Measurements from ENCODE around the gene RALGAPA2. TPM values are rescaled to one million over a fixed set of nuclear protein-coding genes. Genes with fewer than 3 reads are reported as not detected.

Gene RALGAPA2
- total RNA-seq, 1 donor from 2014 or later = 15.6 TPM

DNA sequence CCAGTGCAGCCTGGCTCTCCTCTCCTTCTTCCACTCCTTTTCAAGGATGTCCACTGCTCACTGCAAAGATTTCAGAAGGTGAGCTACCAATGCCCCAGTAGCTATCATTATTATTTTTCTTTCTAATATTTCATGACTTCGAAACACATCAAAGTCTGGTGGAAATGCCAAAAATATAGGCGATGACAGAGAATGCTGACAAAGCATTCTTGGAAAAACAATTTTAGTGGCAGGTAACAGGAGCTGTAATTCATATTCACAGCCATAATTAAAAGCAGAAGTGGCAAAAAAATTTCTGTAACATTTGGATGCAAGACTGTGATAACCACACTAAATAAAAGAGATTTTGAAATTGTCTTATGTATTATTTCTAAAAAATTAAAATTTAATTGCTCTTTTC, 133.6 kb downstream of the RALGAPA2 start:
- no peak for DNase-seq (ENCODE audit: low spot score)

GRCh38 chr20:20573797-20574196, 138.6 kb downstream of the RALGAPA2 start:
- no peak for DNase-seq (ENCODE audit: low spot score)

DNA sequence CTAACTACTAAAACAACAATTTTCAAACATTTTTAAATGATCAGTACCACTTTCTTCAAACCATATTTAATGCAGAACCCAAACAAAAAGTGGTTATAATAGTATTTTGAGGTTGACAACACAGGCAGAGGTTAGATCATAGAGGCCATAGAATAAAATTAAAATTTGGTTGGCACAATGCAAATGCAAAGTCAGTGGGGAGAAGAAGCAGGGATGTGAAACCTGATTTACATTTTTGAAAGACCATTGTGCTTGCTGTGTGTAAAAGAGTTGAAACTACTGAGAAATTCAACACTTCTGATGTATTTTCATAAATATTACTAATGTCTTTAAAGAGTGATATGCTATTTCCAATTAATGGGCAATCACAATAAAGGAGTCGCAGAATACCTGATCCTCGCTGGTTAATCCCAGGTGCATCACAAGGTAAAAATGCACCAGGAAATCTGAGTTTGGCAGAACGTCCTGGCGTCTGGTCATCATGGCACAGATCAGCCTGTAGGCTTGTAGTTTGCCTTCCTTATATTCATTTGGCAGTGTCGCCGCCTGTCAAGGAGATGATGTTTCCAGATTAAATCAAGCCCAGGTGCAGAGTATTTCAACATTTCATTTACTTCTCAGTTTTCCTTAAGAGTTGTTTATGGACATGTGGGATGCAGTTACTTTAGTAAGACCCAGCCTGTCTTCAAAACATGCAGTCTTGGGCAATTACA, 141.2 kb downstream of the RALGAPA2 start:
- no peak for DNase-seq (ENCODE audit: low spot score)

DNA sequence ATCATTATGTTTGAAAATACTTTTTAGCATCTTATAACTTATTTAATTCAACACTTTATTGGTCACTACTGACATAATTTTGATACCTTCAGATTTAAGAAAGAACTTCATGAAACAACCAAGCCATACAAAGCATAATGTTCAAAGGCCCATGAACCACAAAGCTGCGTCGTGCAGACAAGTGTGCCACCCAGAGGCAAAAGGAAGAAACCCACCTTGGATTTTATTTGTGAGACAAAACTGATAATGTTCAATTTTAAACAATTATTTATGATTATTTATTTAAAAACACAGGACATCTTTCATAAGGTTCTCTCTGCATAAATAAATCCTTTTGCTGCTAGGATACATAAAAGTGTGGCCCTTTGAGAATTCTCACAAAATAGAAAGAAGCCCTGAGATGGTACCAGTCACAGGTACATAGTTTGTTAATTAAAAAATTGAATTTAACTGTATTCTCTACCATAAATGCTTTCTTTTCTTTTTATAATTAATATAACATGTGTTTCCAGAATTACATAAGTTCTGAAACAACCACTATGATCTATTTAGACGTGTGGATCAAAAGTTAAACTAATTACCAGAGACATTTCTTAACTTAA, 143.7 kb downstream of the RALGAPA2 start:
- peak; percentile 41 for DNase-seq (ENCODE audit: low spot score)

- DNase-seq (ENCODE audit: low spot score) = no peak
Measured at GRCh38 chr20:20567712-20568111, 144.7 kb downstream of the RALGAPA2 start.

DNA sequence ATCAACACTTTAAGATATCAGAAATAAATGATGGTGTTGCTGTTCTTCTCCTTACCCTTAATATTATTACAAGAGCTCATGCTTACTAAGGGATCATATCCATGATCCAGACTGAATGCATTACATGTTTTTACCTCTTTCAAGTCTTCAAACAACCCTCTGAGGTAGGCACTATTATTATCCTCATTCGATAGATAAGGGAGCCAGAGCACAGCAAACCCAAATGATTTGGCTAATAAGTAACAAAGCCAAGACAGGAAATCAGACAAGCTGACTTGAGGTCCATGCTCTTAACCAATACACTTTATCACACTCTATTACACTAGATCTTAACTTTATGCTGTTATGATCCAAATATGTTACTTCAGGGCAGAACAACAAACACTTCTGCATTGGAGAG, 145.9 kb downstream of the RALGAPA2 start:
- no peak for DNase-seq (ENCODE audit: low spot score)

DNA sequence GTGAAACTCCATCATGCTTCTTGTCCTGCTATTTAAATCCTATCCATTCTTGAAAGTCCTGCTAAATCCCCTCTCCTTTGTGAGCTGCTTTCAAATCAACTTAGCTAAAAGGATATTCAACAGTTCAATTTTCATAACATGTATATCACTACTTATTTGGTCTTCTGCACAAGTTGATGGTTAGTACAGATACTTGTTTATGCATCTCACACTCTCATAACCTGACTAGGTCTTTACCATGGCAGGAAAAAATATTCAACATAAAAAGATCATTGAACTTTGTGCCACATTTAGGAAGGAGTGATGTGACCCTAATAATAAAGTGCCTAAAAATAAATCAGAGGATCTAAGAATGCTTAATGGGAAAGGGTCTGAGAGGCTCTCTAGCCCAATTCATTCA, 148.2 kb downstream of the RALGAPA2 start:
- DNase-seq (ENCODE audit: low spot score) = no peak

- no peak for DNase-seq (ENCODE audit: low spot score)
Measured at GRCh38 chr20:20562507-20562906, 149.9 kb downstream of the RALGAPA2 start.

DNA sequence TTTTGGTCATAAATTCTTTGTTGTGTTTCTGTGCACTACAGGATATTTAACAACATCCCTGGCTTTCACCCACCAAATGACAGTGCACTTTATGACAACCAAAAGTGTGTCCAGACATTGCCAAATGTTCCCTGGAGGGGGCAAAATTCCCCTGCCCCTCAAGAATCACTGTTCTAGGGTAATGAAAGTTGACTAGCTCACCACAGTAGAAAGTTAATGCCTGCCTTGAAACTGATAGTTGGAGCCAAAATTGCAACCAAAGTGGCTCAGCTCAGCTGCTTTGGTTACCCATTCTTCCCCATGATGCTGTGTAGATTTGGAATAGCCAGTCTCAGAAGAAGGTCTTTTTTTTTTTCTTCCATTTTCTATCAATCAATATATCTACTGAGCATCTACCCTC, 150.6 kb downstream of the RALGAPA2 start:
- no peak for DNase-seq (ENCODE audit: low spot score)

- DNase-seq (ENCODE audit: low spot score) = no peak
Measured at GRCh38 chr20:20561172-20561571, 151.3 kb downstream of the RALGAPA2 start.

GRCh38 chr20:20557406-20557805, 155.0 kb downstream of the RALGAPA2 start:
- no peak for DNase-seq (ENCODE audit: low spot score)

DNA sequence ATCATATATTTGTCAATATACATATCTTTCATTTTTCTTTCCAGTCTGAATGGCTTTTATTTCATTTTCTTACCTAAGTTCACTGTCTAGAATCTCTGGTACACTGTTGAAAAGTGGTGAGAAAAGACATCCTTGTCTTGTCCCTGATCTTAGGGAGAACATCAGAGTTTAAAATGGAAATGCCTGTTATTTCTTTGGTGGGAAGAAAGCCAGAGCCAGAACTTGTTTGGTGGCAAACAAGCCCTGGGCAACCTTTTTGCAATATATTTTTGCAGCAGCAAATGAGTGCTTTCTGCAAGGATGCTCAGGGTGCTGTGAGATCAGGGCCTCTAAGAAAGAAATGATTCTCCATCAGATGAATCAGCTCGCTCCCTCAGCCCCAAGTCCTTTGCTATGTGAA, 156.6 kb downstream of the RALGAPA2 start:
- no peak for DNase-seq (ENCODE audit: low spot score)

DNA sequence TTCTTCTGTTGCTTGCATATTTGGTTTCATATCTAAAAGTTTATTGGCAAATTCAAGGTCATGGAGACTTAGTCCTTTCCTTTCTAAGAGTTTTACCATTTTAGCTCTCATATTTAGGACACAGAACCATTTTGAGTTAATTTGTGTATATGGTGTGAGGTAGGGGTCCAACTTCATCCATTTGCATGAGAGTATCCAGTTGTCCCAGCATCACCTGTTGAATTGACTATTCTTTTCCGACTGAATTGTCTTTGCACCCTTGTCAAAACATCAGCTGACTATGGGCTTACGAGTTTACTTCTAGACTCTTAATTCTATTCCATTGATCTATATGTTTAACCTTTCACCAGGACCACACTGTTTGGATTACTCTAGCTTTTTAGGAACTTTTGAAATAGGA, 157.5 kb downstream of the RALGAPA2 start:
- DNase-seq (ENCODE audit: low spot score) = no peak

DNA sequence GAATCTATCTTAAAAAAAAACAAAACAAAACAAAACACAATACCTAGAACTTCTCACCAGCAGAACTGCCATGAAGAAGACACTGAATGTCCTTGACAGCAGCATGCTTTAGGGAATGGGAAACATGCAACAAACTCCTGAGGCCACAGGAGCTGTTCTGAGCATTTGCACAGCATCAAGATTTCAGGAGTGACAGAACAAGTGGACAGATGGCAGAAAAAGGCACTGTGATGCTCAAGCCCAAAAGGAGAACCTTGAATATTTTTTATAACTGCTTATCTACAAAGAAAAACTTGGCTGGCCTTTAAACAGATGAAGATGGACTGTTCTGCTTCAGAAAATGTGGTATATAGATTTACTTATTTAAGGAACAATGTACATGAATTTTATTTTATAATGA, 158.9 kb downstream of the RALGAPA2 start:
- DNase-seq (ENCODE audit: low spot score) = no peak

GRCh38 chr20:20552076-20552475, 160.4 kb downstream of the RALGAPA2 start:
- DNase-seq (ENCODE audit: low spot score) = no peak

DNA sequence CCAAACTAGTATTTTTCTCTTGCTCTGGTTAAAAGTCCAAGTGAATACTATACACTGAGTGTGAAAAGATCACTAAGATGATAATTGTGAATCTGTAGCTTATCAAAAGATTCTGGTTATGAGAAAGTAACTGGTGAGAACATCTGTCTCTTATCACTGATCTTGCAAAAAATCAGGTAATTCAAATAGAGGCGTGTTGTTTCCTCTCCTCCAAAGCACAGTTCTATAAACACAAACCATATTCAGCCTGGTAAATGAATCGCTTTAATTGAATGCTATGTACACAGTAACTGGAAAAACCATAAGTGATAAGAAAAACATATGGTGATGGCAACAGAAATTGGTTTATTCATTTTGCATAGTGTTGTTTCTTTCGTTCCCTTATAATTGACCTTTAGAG, 161.0 kb downstream of the RALGAPA2 start:
- DNase-seq (ENCODE audit: low spot score) = no peak

DNA sequence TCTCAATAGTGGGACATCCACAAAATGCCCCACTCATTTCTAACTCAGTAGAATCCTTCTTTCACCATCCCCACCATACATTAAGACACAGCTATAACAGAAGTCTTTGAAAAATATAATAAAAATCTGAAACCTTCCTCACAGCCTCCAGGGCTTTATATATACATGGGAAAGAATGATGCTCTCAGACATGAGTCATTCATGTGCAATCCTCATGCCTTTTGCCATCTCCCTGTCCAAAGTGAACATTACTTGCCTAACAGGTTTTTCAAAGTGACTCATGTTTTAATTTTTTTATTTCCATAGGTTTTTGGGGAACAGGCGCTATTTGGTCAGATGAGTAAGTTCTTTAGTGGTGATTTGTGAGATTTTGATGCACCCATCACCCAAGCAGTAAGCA, 162.7 kb downstream of the RALGAPA2 start:
- peak; percentile 58 for DNase-seq (ENCODE audit: low spot score)

DNA sequence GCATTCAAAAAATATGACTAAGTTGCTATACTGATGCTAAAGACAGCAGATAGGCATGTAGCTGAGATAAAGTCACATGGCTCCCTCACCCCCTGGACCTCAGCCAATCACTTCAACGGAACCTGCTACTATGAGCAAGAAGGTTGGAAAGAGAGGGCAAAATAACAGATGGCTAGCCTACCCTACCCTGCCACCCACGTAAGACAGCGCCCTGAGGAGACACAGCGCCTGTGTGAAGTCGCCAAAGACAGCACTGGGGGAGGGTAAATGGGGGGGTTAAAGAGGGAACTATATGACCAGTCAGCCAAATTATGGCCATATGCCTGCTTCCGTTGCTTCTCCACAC, 163.2 kb downstream of the RALGAPA2 start:
- no peak for DNase-seq (ENCODE audit: low spot score)

GRCh38 chr20:20548527-20549266, 163.7 kb downstream of the RALGAPA2 start:
- DNase-seq (ENCODE audit: low spot score) = peak; percentile 17

DNA sequence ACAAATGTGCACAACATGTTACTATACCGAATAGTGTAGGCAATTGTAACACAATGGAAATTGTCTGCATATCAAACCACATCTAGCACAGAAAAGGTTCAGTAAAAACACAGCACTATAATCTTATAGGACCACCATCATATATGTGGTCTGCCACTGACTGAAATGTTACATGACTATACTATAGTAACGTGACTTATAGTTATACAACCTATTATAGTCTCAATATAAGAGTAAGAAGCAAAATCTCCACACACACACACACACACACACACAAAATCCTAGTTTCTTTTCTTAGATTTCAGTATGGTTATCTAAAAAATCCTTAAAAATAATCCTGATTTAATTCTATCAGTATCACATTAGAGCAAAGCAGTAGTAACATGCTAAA, 164.6 kb downstream of the RALGAPA2 start:
- no peak for DNase-seq (ENCODE audit: low spot score)

- no peak for DNase-seq (ENCODE audit: low spot score)
Measured at GRCh38 chr20:20547221-20547875, 165.1 kb downstream of the RALGAPA2 start.

GRCh38 chr20:20546402-20546801, 166.0 kb downstream of the RALGAPA2 start:
- no peak for DNase-seq (ENCODE audit: low spot score)

Measured in umbilical cord (tissue), 2 donors.